Panc1 (cell line): ENCODE results near the gene PTGDS.

Source experiments
- CTCF ChIP-seq: fragments of 450-650 bp; IDR thresholded peaks from 2 replicates; pipeline ENCODE4 v1.5.1; 2017; ENCODE audit warnings: mild to moderate bottlenecking
- REST ChIP-seq, 2 experiments: IDR thresholded peaks; 2 replicates each; pipeline ENCODE4 v1.6.1; 2011 to 2012; ENCODE audit warnings: low read depth in 2 of 2, control low read depth in 1 of 2, low read length in 1 of 2, mild to moderate bottlenecking in 1 of 2, moderate library complexity in 1 of 2; ENCODE audit not compliant: insufficient read depth in 1 of 2
- SIN3A ChIP-seq: IDR thresholded peaks from 2 replicates; pipeline ENCODE4 v1.6.1; 2012; ENCODE audit warnings: low read depth, mild to moderate bottlenecking, low read length, moderate library complexity, borderline replicate concordance; ENCODE audit not compliant: insufficient read depth

GRCh38 chr9:136985853-136986252, 8.5 kb downstream of the PTGDS start:
- TF ChIP-seq CTCF (no peak), SIN3A (no peak), REST (IDR thresholded peaks at IDR 0.05; ENCODE audit: insufficient read depth in 1 of 2, low read depth in 2 of 2, low read length in 1 of 2) (no peak)
